B cell (primary cell): ENCODE results near the gene MTMR4. TPM values are rescaled to one million over a fixed set of nuclear protein-coding genes. Genes with fewer than 3 reads are reported as not detected.
"Not testable (repeated sequence)": the region's sequence is repeated elsewhere in the genome, so short reads cannot be mapped to it uniquely, and the experiment has no call there.

Source experiments
- ATAC-seq: fragments of 200-7000 bp; cut with Tn5 transposase; one replicate; pipeline ENCODE4 v1.10.0; 2021; ENCODE audit warnings: low read depth, mild to moderate bottlenecking, moderate number of reproducible peaks, moderate library complexity
- CTCF ChIA-PET: fragments of 350-600 bp; sonication (Branson Sonifier 250); formaldehyde crosslinking; loops from one replicate; lab custom pipeline; 2021; ENCODE audit warnings: antibody characterized with exemption, inconsistent platforms; lab: Charles Lee
- POLR2A ChIA-PET: fragments of 350-600 bp; sonication (Branson Sonifier 250); formaldehyde crosslinking; loops from one replicate; lab custom pipeline; 2021; ENCODE audit warnings: antibody characterized with exemption; lab: Charles Lee
- DNase-seq: peaks from one replicate; pipeline ENCODE4 v3.0.0; 2013
- H2AFZ ChIP-seq: 2 replicates; pipeline ENCODE4 v1.6.1; 2012; ENCODE audit warnings: mild to moderate bottlenecking, low read depth, low read length; ENCODE audit not compliant: insufficient read depth, poor library complexity, severe bottlenecking
- H3K27ac ChIP-seq, 2 donors: 1 replicate in 1 of 2; 2 replicates in 1 of 2; pipeline ENCODE4 v1.5.1; 2012 to 2013; ENCODE audit warnings: low read length in 2 of 2, mild to moderate bottlenecking in 2 of 2, moderate library complexity in 1 of 2
- H3K27me3 ChIP-seq, 4 experiments: fragments of 200-600 bp in 1 of 4; sonication (generic) in 1 of 4; replicated peaks in 1 of 4; 1 replicate in 2 of 4; 2 replicates in 2 of 4; pipeline versions ENCODE4 v1.6.1 to v1.7.0; 2013 to 2016; ENCODE audit warnings: low read length in 3 of 4, mild to moderate bottlenecking in 2 of 4, mixed read lengths in 1 of 4, moderate library complexity in 1 of 4; ENCODE audit not compliant: insufficient read depth in 4 of 4, control insufficient read depth in 3 of 4; ENCODE audit errors: control extremely low read depth in 1 of 4
- H3K36me3 ChIP-seq, 2 experiments: replicated peaks in 1 of 2; 1 replicate in 1 of 2; 2 replicates in 1 of 2; pipeline versions ENCODE4 v1.6.1 to v1.7.1; 2013; ENCODE audit warnings: low read length in 1 of 2; ENCODE audit not compliant: insufficient read depth in 2 of 2, control insufficient read depth in 1 of 2; ENCODE audit errors: control extremely low read depth in 1 of 2, extremely low read depth in 1 of 2
- H3K4me1 ChIP-seq, 2 donors: fragments of 200-600 bp in 1 of 2; sonication (generic) in 1 of 2; 1 replicate in 1 of 2; 2 replicates in 1 of 2; pipeline versions ENCODE4 v1.5.1 to v1.6.1; 2013 to 2017; ENCODE audit warnings: low read length in 2 of 2; ENCODE audit not compliant: control insufficient read depth in 2 of 2, insufficient read depth in 2 of 2
- H3K4me2 ChIP-seq: replicated peaks from 2 replicates; pipeline ENCODE3; 2012; ENCODE audit warnings: mild to moderate bottlenecking, low read depth, low read length; ENCODE audit not compliant: poor library complexity, severe bottlenecking
- H3K4me3 ChIP-seq, 5 experiments: fragments of 200-600 bp in 1 of 5; sonication (generic) in 1 of 5; 1 replicate in 3 of 5; 2 replicates in 2 of 5; pipeline versions ENCODE4 v1.5.1 to v1.7.0; 2011 to 2016; ENCODE audit warnings: low read length in 4 of 5, mild to moderate bottlenecking in 4 of 5, low read depth in 2 of 5, control low read depth in 1 of 5, moderate library complexity in 1 of 5; ENCODE audit not compliant: insufficient read depth in 1 of 5; ENCODE audit errors: control extremely low read depth in 1 of 5, extremely low read depth in 1 of 5
- H3K79me2 ChIP-seq: fragments of 200-600 bp; sonication (generic); one replicate; pipeline ENCODE4 v1.6.0; 2016; ENCODE audit warnings: low read length; ENCODE audit not compliant: control insufficient read depth, insufficient read depth
- H3K9ac ChIP-seq: fragments of 200-600 bp; sonication (generic); 2 replicates; pipeline ENCODE4 v1.6.1; 2017; ENCODE audit warnings: mild to moderate bottlenecking, low read length, moderate library complexity
- H3K9me3 ChIP-seq, 3 donors: one replicate each; pipeline versions ENCODE4 v1.6.1 to v1.7.1; 2013; ENCODE audit warnings: low read length in 2 of 3; ENCODE audit not compliant: control insufficient read depth in 2 of 3, insufficient read depth in 1 of 3; ENCODE audit errors: control extremely low read depth in 1 of 3
- H4K20me1 ChIP-seq: 2 replicates; pipeline ENCODE4 v1.6.0; 2012; ENCODE audit warnings: mild to moderate bottlenecking, low read length; ENCODE audit not compliant: insufficient read depth, control insufficient read depth, poor library complexity, severe bottlenecking
- H3K27ac Mint-ChIP-seq: one replicate; pipeline ENCODE4 v1.8.0; 2021; ENCODE audit warnings: mixed read lengths
- H3K27me3 Mint-ChIP-seq: one replicate; pipeline ENCODE4 v1.8.0; 2021; ENCODE audit warnings: mixed read lengths
- H3K4me1 Mint-ChIP-seq: one replicate; pipeline ENCODE4 v1.8.0; 2021; ENCODE audit warnings: mixed read lengths
- H3K4me3 Mint-ChIP-seq: one replicate; pipeline ENCODE4 v1.8.0; 2021; ENCODE audit warnings: mixed read lengths
- H3K9me3 Mint-ChIP-seq: one replicate; pipeline ENCODE4 v1.8.0; 2022; ENCODE audit warnings: mixed read lengths; ENCODE audit not compliant: insufficient read depth
- EZH2 ChIP-seq: IDR thresholded peaks from 2 replicates; pipeline ENCODE4 v1.6.1; 2012; ENCODE audit warnings: borderline replicate concordance, low read depth, mild to moderate bottlenecking, moderate library complexity, low read length; ENCODE audit not compliant: insufficient read depth, poor library complexity, severe bottlenecking
- WGBS: methylation state at CpG from one replicate; pipeline ENCODE4 v1.1.5; 2013; ENCODE audit warnings: missing lambda C conversion rate; ENCODE audit not compliant: insufficient coverage; 5-methylcytosine and 5-hydroxymethylcytosine counted together
- intact Hi-C: fragments of 100-400 bp; cut with micrococcal nuclease; formaldehyde crosslinking; loops from one replicate; pipeline ENCODE4 v1.10.0; 2022
- polyA plus RNA-seq: library from polyadenylated mRNA; depleted of rRNA; stranded (reverse); fragments of >200 nt; gene quantifications from 2 replicates; pipeline ENCODE4 v1.2.3, GENCODE V29; 2012
- total RNA-seq, 2 donors: library from RNA; stranded (reverse); fragments of 120-200 nt in 1 of 2; gene quantifications; 1 replicate in 1 of 2; 2 replicates in 1 of 2; pipeline versions ENCODE4 v1.2.3 to v1.2.4, GENCODE V29; 2013 to 2022

MTMR4 gene
- total and polyA plus RNA-seq, 2 donors (not counting 1 experiment from before 2014, with no cell fraction given), result 35.2 to 84.7 TPM

- Histone ChIP-seq H2AFZ (no peak overlapping the region), H4K20me1 (no peaks in the 10 kb centered on the region), H3K4me1 (peaks cover 6 to 11% of the 10 kb centered on the region in 2 donors), H3K36me3 (peaks cover 0 to 6% of the 10 kb centered on the region in 2 experiments), H3K9me3 (no peaks in the 10 kb centered on the region), H3K27ac (no peak overlapping the region), H3K27me3 (no peaks in the 10 kb centered on the region), H3K4me2 (no peak overlapping the region), H3K4me3 (no peak overlapping the region), H3K9ac (no peak overlapping the region), H3K79me2 (no peaks in the 10 kb centered on the region)
- POLR2A ChIA-PET, result no interaction called here
- CTCF ChIA-PET, result no interaction called here
- Mint-ChIP-seq H3K27ac (no peak overlapping the region), H3K4me3 (no peak overlapping the region), H3K4me1 (peaks cover 11% of the 10 kb centered on the region), H3K27me3 (no peaks in the 10 kb centered on the region), H3K9me3 (no peaks in the 10 kb centered on the region)
- ATAC-seq, result no peak
- intact Hi-C loops, result no loop called here
- no peak for DNase-seq
- WGBS, result no CpG with 5 or more reads among the region's 3 CpGs
- no peak for TF ChIP-seq EZH2
Observed at GRCh38 chr17:58484600-58484999, 29.8 kb downstream of the MTMR4 start.

GRCh38 chr17:58481798-58482197 lies 32.6 kb downstream of the MTMR4 start:
- H2AFZ ChIP-seq, H3K4me1 Mint-ChIP-seq, H3K9me3 Mint-ChIP-seq, H3K27ac ChIP-seq, POLR2A ChIA-PET, H3K4me2 ChIP-seq, H3K4me3 ChIP-seq, H3K9ac ChIP-seq, H4K20me1 ChIP-seq, H3K4me1 ChIP-seq, H3K27me3 ChIP-seq, DNase-seq, H3K9me3 ChIP-seq, intact Hi-C loops, H3K79me2 ChIP-seq, ATAC-seq, H3K4me3 Mint-ChIP-seq, H3K27me3 Mint-ChIP-seq, H3K27ac Mint-ChIP-seq: not testable (repeated sequence)
- WGBS, result 100% methylated on average over 2 of the region's 5 CpGs
- CTCF ChIA-PET, result interaction anchor here (1.0 to 1.6 kb wide), 2 partner anchors 64 to 232 kb away, joined by 3 read pairs; partner anchors contain the start of gene RNF43
- peaks cover 1 to 10% of the 10 kb centered on the region in 2 experiments for H3K36me3 ChIP-seq
